ENCODE data around the gene ALPK1. TPM values are rescaled to one million over a fixed set of nuclear protein-coding genes. Genes with fewer than 3 reads are reported as not detected.

Gene ALPK1
- total RNA-seq, 1 experiment from 2014 or later = 21.3 TPM

GRCh38 chr4:112321776-112322684 is 24.9 kb downstream of the ALPK1 start:
- ChIA-PET RAD21 (ENCODE audit: low non-redundant PET in 1 of 2, low total read pairs in 2 of 2, uncharacterized antibody in 2 of 2, unreplicated experiment in 2 of 2) (no interaction called here), CTCF (no interaction called here), POLR2A (no interaction called here)
- peak overlapping the region; percentile 28 for H3K4me2 ChIP-seq (ENCODE audit: low read length)
- H3K27me3 ChIP-seq (ENCODE audit: insufficient read depth, low read length) = no peaks in the 10 kb centered on the region
- TF ChIP-seq EZH2 (IDR thresholded peaks at IDR 0.05) (no peak), TCF7L2 (IDR thresholded peaks at IDR 0.05; ENCODE audit: borderline replicate concordance, extremely low read depth, insufficient read depth, insufficient read length) (no peak), CEBPB (IDR thresholded peaks at IDR 0.05; ENCODE audit: low read depth) (no peak), RAD21 (IDR thresholded peaks at IDR 0.05; ENCODE audit: low read depth) (peak; percentile 60), SRF (IDR thresholded peaks at IDR 0.05; ENCODE audit: low read depth) (no peak), CTCF (IDR thresholded peaks at IDR 0.05 in 2 of 3, conservative IDR thresholded peaks at IDR 0.05 in 1 of 3; ENCODE audit: borderline replicate concordance in 1 of 3, insufficient read depth in 1 of 3, low read depth in 2 of 3, low read length in 2 of 3) (peak; percentile 67 to 93 (median 84); a peak in 5 of 6 replicates)
- H2AFZ ChIP-seq (ENCODE audit: low read depth, low read length, poor library complexity, severe bottlenecking) = no peak overlapping the region
- H3K36me3 ChIP-seq (ENCODE audit: control insufficient read depth in 1 of 2, insufficient read depth in 2 of 2, low read length in 2 of 2) = no peaks in the 10 kb centered on the region
- ATAC-seq = peak; percentile 83
- no peak overlapping the region for H3K27ac ChIP-seq (ENCODE audit: low read depth, low read length)
- no peaks in the 10 kb centered on the region for H3K4me1 ChIP-seq (ENCODE audit: control insufficient read depth in 1 of 2, insufficient read depth in 2 of 2, low read length in 2 of 2)
- H3K9me2 ChIP-seq (ENCODE audit: insufficient read depth) = no peaks in the 10 kb centered on the region
- no peak overlapping the region for H3K4me3 ChIP-seq (replicated peaks in 1 of 2; ENCODE audit: low read depth in 1 of 2, low read length in 2 of 2)
- no TSS peak for BruUV-seq (replicated peaks)
- H3K79me2 ChIP-seq (ENCODE audit: insufficient read depth, low read length) = no peaks in the 10 kb centered on the region
- peak; percentile 33 for DNase-seq (ENCODE audit: low read depth, low spot score)
- H3K9me3 ChIP-seq (ENCODE audit: control insufficient read depth in 1 of 2, insufficient read depth in 1 of 2, low read depth in 1 of 2, low read length in 2 of 2) = no peaks in the 10 kb centered on the region
- intact Hi-C loops (cut with micrococcal nuclease) = loop anchor here (5.0 kb wide), 1 partner anchor 225 kb away; no protein-coding TSS in a partner anchor
- no peaks in the 10 kb centered on the region for H4K20me1 ChIP-seq (ENCODE audit: insufficient read depth)
- no peak overlapping the region for H3K9ac ChIP-seq (ENCODE audit: low read length)
